Cerebellar cortex (tissue), 1 donor: Measurements from ENCODE around the gene PLXNA2.

Source experiments
- DNase-seq: peaks from one replicate; pipeline ENCODE4 v3.0.0-alpha.2; 2015; ENCODE audit warnings: low spot score

Gene PLXNA2

GRCh38 chr1:208243967-208244916 is at the start of gene PLXNA2:
Gene PLXNA2 (minus strand): TSS chr1:208244384. CDS start chr1:208217922, 26,462 bp downstream.
- peak; percentile 81 for DNase-seq

- no peak for DNase-seq
Measured at GRCh38 chr1:208292908-208293307, 48.7 kb upstream of the PLXNA2 start.

GRCh38 chr1:208291923-208292711 is 47.9 kb upstream of the PLXNA2 start:
- no peak for DNase-seq

GRCh38 chr1:208291129-208291528 is 46.9 kb upstream of the PLXNA2 start:
- DNase-seq, result no peak

GRCh38 chr1:208289716-208290115 is 45.5 kb upstream of the PLXNA2 start:
- no peak for DNase-seq

- DNase-seq, result no peak
Measured at GRCh38 chr1:208288495-208288894, 44.3 kb upstream of the PLXNA2 start.

GRCh38 chr1:208280681-208281450 is 36.7 kb upstream of the PLXNA2 start:
- DNase-seq, result no peak

- peak; percentile 93 for DNase-seq
Measured at GRCh38 chr1:208279826-208280588, 35.8 kb upstream of the PLXNA2 start.

- no peak for DNase-seq
Measured at GRCh38 chr1:208278638-208279037, 34.5 kb upstream of the PLXNA2 start.

- no peak for DNase-seq
Measured at GRCh38 chr1:208276757-208277435, 32.7 kb upstream of the PLXNA2 start.

- DNase-seq, result no peak
Measured at GRCh38 chr1:208275083-208275482, 30.9 kb upstream of the PLXNA2 start.

GRCh38 chr1:208273386-208274017 is 29.3 kb upstream of the PLXNA2 start:
- no peak for DNase-seq

- no peak for DNase-seq
Measured at GRCh38 chr1:208272713-208273112, 28.5 kb upstream of the PLXNA2 start.

GRCh38 chr1:208272311-208272710 is 28.1 kb upstream of the PLXNA2 start:
- DNase-seq, result peak; percentile 84

GRCh38 chr1:208271236-208271635 is 27.1 kb upstream of the PLXNA2 start:
- DNase-seq, result no peak

GRCh38 chr1:208270651-208271141 is 26.5 kb upstream of the PLXNA2 start:
- no peak for DNase-seq

GRCh38 chr1:208269338-208269666 is 25.1 kb upstream of the PLXNA2 start:
- peak; percentile 49 for DNase-seq

- no peak for DNase-seq
Measured at GRCh38 chr1:208268541-208269337, 24.6 kb upstream of the PLXNA2 start.

GRCh38 chr1:208265525-208265924 is 21.3 kb upstream of the PLXNA2 start:
- no peak for DNase-seq
